Measurements from ENCODE around the gene PAIP1. TPM values are rescaled to one million over a fixed set of nuclear protein-coding genes. Genes with fewer than 3 reads are reported as not detected.
A peak's percentile ranks its signal among the peaks of the same experiment; 100 is the strongest.

The PAIP1 gene, protein sequence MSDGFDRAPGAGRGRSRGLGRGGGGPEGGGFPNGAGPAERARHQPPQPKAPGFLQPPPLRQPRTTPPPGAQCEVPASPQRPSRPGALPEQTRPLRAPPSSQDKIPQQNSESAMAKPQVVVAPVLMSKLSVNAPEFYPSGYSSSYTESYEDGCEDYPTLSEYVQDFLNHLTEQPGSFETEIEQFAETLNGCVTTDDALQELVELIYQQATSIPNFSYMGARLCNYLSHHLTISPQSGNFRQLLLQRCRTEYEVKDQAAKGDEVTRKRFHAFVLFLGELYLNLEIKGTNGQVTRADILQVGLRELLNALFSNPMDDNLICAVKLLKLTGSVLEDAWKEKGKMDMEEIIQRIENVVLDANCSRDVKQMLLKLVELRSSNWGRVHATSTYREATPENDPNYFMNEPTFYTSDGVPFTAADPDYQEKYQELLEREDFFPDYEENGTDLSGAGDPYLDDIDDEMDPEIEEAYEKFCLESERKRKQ
- 56.8 TPM for polyA plus RNA-seq (2013)

DNA sequence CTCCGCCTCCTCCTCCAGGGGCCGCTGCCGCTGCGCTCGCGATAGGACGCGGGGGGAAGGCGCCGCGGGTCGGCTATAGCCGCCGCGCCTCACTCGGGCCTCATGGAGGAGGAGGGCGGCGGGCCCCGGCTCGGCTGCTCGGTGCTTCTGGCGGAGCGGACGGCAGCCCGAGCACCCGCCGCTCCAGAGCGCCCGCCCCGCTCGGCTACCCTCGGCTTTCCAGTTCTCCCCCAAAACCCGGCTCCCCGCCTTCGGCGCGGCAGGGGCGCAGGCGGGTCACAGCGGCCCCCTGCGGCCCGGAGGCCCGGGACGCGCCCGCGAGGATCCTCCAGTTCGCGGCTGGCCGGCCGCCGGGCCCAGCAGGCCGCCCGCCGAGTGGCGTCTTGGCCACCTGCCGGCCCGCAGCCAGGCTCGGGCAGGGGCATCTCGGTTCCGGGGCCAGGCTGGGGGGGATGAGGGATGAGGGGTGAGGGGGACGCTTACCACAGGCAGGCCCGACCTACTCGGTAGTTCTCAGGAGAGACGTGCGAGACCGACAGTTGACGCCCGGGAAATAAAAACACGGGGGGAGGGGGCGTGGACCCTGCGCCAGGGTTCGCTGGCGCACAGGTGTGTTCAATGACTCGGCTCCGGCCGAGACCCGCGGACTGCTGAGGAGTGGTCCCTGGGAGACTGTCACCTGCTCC, at the start of gene PAIP1:
TSS of gene PAIP1 (minus strand) at position 221 of the 686 bp plus-strand sequence. CDS start 231 bp downstream, outside the sequence.
- peak; percentile 89 to 92 (median 90) for DNase-seq
- ChIA-PET POLR2A (no interaction called here), CTCF (interaction anchor here (0.8 to 1.3 kb wide), 2 partner anchors 46 to 74 kb away, joined by 3 to 7 read pairs; partner anchors contain the start of gene NNT)
- Histone ChIP-seq H3K9me3 (ENCODE audit: control extremely low read depth in 1 of 5, control insufficient read depth in 4 of 5, insufficient read depth in 2 of 5, low read depth in 1 of 5, low read length in 4 of 5) (no peaks in the 10 kb centered on the region), H3K27me3 (replicated peaks in 2 of 5; ENCODE audit: control insufficient read depth in 4 of 5, insufficient read depth in 5 of 5, low read length in 4 of 5) (no peaks in the 10 kb centered on the region), H3K36me3 (ENCODE audit: control insufficient read depth in 4 of 4, insufficient read depth in 4 of 4, low read length in 3 of 4) (peaks cover 2 to 30% (median 17%) of the 10 kb centered on the region in 4 experiments), H3K4me3 (ENCODE audit: control insufficient read depth in 1 of 7, extremely low read depth in 1 of 7, insufficient read depth in 4 of 7, low read depth in 2 of 7, low read length in 6 of 7) (peak within 1 kb of the TSS; percentile 84 to 98 (median 96)), H3K4me1 (ENCODE audit: control extremely low read depth in 1 of 4, control insufficient read depth in 4 of 4, insufficient read depth in 4 of 4, low read length in 3 of 4) (peaks cover 7 to 38% (median 23%) of the 10 kb centered on the region in 4 experiments), H3K27ac (ENCODE audit: insufficient read depth in 1 of 2, low read depth in 1 of 2, low read length in 2 of 2, poor library complexity in 1 of 2, severe bottlenecking in 2 of 2) (peak within 1 kb of the TSS; percentile 88 to 95)
- WGBS (ENCODE audit: insufficient coverage) = 0% methylated on average over 49 of the region's 79 CpGs

DNA sequence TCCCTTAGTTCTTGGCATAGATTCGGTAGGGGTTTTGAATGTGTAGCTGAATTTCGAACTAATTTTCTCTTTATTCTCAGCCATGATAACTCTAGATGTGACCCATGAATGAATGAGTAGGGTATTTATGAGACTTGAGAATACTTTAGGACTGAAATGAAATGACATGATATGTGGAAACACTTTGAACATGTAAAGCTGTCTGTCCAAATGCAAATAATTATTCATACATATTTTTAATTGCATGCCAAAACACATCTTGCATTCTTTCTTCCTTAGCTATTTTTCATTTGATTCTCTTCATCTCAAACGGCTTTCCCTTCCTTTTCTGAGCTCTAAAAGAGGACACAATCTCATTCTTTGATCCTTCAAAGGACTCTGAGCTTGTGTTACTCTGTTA, 49.5 kb upstream of the PAIP1 start:
- Histone ChIP-seq H3K27me3 (replicated peaks in 2 of 5; ENCODE audit: control insufficient read depth in 4 of 5, insufficient read depth in 5 of 5, low read length in 4 of 5) (no peaks in the 10 kb centered on the region), H3K4me1 (ENCODE audit: control extremely low read depth in 1 of 4, control insufficient read depth in 4 of 4, insufficient read depth in 4 of 4, low read length in 3 of 4) (peaks cover 0 to 29% (median 18%) of the 10 kb centered on the region in 4 experiments), H3K4me3 (ENCODE audit: control insufficient read depth in 1 of 7, extremely low read depth in 1 of 7, insufficient read depth in 4 of 7, low read depth in 2 of 7, low read length in 6 of 7) (no peak overlapping the region), H3K36me3 (ENCODE audit: control insufficient read depth in 4 of 4, insufficient read depth in 4 of 4, low read length in 3 of 4) (peaks cover 8 to 41% (median 25%) of the 10 kb centered on the region in 4 experiments), H3K27ac (ENCODE audit: insufficient read depth in 1 of 2, low read depth in 1 of 2, low read length in 2 of 2, poor library complexity in 1 of 2, severe bottlenecking in 2 of 2) (no peak overlapping the region), H3K9me3 (ENCODE audit: control extremely low read depth in 1 of 5, control insufficient read depth in 4 of 5, insufficient read depth in 2 of 5, low read depth in 1 of 5, low read length in 4 of 5) (peaks cover 0 to 2% (median 0%) of the 10 kb centered on the region in 5 experiments)
- 100% methylated on average over 1 of the region's 3 CpGs for WGBS (ENCODE audit: insufficient coverage)
- CTCF ChIA-PET = interaction anchor here (0.8 to 1.0 kb wide), 3 partner anchors 12 to 51 kb away, joined by 3 read pairs; no protein-coding TSS in a partner anchor
- POLR2A ChIA-PET = no interaction called here
- no peak for DNase-seq

DNA sequence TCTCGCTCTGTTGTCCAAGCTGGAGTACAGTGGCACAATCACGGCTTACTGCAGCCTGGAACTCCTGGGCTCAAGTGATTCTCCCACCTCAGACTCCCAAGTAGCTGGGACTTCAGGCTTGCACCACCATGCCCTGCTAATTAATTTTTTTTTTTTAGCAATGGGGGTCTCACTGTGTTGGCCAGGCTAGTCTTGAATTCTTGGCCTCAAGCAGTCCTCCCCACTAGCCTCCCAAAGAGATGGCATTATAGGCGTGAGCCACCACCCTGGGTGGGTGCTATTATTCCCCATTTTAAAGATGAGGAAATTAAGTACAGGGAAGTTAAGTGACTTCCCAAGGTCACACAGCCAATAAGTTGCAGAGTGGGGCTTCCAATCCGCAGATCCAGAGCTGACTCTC, 47.8 kb upstream of the PAIP1 start:
- 95% methylated on average over 3 of the region's 4 CpGs for WGBS (ENCODE audit: insufficient coverage)
- Histone ChIP-seq H3K36me3 (ENCODE audit: control insufficient read depth in 4 of 4, insufficient read depth in 4 of 4, low read length in 3 of 4) (peaks cover 5 to 28% (median 14%) of the 10 kb centered on the region in 4 experiments), H3K4me1 (ENCODE audit: control extremely low read depth in 1 of 4, control insufficient read depth in 4 of 4, insufficient read depth in 4 of 4, low read length in 3 of 4) (peaks cover 0 to 33% (median 20%) of the 10 kb centered on the region in 4 experiments), H3K4me3 (ENCODE audit: control insufficient read depth in 1 of 7, extremely low read depth in 1 of 7, insufficient read depth in 4 of 7, low read depth in 2 of 7, low read length in 6 of 7) (peak overlapping the region in 2 of 7 experiments; percentile 5 to 74), H3K27me3 (replicated peaks in 2 of 5; ENCODE audit: control insufficient read depth in 4 of 5, insufficient read depth in 5 of 5, low read length in 4 of 5) (no peaks in the 10 kb centered on the region), H3K9me3 (ENCODE audit: control extremely low read depth in 1 of 5, control insufficient read depth in 4 of 5, insufficient read depth in 2 of 5, low read depth in 1 of 5, low read length in 4 of 5) (peaks cover 0 to 2% (median 0%) of the 10 kb centered on the region in 5 experiments), H3K27ac (ENCODE audit: insufficient read depth in 1 of 2, low read depth in 1 of 2, low read length in 2 of 2, poor library complexity in 1 of 2, severe bottlenecking in 2 of 2) (peak overlapping the region in 1 of 2 experiments; percentile 88)
- CTCF ChIA-PET = interaction anchor here (0.9 kb wide), 1 partner anchor 49 kb away, joined by 4 read pairs; no protein-coding TSS in a partner anchor
- POLR2A ChIA-PET = no interaction called here
- no peak for DNase-seq

DNA sequence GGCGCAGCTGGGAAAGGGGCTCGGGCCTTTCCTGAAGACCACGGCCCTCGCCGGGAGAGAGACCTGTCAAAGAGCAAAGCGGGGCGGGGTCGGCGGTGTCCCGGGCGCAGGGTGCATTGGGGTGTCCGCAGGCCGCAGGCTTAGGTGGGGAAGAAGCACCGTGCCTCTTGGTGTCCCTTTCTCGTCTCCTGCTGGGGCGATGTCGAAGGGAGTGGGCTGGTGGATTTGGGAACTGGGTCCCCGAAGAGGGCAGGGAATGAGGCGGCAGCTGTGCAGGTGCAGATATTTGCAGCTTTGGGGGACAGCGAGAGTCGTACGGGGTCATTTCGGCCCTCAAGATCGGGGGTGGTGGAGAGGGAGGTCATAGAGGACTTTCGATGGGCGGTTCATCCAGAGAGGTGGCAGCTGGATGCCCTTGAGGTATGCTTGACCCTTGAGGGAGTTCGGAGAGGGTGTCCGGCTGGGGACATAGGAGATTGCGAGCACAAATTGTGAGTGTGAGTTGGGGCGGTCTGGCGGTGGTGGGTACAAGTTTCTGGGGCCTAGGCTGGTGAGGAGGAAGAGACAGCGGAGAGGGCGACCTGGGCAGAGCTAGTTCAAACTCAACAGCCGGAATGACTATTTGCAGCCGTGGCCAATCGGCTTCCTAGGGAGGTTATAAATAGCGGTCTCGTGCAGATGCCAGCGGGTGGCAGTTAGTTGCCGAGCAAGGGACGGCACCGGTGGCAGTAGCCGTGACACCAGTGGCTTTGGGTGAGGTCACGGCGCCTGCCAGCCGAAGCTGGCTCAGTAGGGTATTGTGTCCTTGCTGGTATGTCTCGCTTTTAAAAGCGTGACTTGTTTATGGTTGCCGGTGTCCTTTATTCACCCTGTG, 46.7 kb upstream of the PAIP1 start:
- POLR2A ChIA-PET = interaction anchor here (1.0 to 1.7 kb wide), 5 partner anchors 16 to 89 kb away, joined by 3 to 7 read pairs (median 3); partner anchors contain the start of gene C5orf34
- Histone ChIP-seq H3K4me3 (ENCODE audit: control insufficient read depth in 1 of 7, extremely low read depth in 1 of 7, insufficient read depth in 4 of 7, low read depth in 2 of 7, low read length in 6 of 7) (peak overlapping the region; percentile 70 to 96 (median 92)), H3K36me3 (ENCODE audit: control insufficient read depth in 4 of 4, insufficient read depth in 4 of 4, low read length in 3 of 4) (peaks cover 5 to 19% (median 9%) of the 10 kb centered on the region in 4 experiments), H3K4me1 (ENCODE audit: control extremely low read depth in 1 of 4, control insufficient read depth in 4 of 4, insufficient read depth in 4 of 4, low read length in 3 of 4) (peaks cover 0 to 35% (median 20%) of the 10 kb centered on the region in 4 experiments), H3K27ac (ENCODE audit: insufficient read depth in 1 of 2, low read depth in 1 of 2, low read length in 2 of 2, poor library complexity in 1 of 2, severe bottlenecking in 2 of 2) (peak overlapping the region; percentile 68 to 88), H3K27me3 (replicated peaks in 2 of 5; ENCODE audit: control insufficient read depth in 4 of 5, insufficient read depth in 5 of 5, low read length in 4 of 5) (no peaks in the 10 kb centered on the region), H3K9me3 (ENCODE audit: control extremely low read depth in 1 of 5, control insufficient read depth in 4 of 5, insufficient read depth in 2 of 5, low read depth in 1 of 5, low read length in 4 of 5) (peaks cover 0 to 2% (median 0%) of the 10 kb centered on the region in 5 experiments)
- under 1% methylated on average over 34 of the region's 49 CpGs for WGBS (ENCODE audit: insufficient coverage)
- CTCF ChIA-PET = interaction anchor here (0.5 to 2.2 kb wide), 9 partner anchors 12 to 74 kb away, joined by 3 to 8 read pairs (median 4); no protein-coding TSS in a partner anchor
- DNase-seq = peak; percentile 82 to 96 (median 95)

DNA sequence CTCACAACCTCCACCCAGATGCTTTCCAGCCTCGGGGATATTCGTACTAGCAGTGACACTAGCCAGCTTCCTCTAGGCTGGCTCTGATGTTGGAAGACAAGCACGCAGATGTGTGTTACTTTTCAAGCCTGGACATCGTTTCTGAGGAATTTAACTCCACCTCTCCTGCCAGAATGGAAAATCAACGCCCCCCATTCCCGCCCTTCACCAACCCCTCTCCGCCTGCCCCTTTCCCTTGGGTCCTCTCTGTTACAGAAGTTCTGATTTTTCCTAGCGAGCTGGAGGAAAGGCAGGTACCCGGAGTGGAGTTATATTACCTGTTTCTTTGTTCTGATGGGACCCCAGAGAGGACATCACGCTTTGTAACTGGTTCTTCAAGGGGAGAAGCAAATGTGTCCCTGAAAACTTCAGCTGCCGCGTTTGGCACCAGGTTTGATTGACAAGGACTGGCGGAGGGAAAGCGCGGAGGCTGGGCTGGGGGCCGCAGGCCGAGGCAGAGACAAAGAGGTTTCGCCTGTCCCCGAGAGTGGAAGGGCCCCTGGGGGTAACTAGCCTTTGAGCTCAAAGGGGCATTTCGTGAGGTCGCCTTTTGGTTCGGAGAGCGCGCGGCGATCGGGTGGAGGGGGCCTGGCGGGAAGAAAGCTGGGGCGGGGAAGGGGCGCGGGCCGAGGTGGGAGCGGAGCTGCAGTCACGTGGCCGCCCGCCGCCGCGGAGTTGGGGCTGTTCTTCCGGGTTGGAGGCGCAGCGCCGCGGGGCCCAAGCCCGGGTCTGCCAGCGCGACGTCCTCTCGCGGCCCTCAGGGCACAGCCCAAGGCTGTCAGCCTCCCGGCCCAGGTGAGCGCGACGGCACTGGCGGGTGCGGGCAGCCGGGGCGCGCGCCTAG, 45.8 kb upstream of the PAIP1 start, which contains the start of gene NNT:
TSS of gene NNT (plus strand) at position 720 of the 883 bp plus-strand sequence. CDS start 6,016 bp downstream, outside the sequence.
- ChIA-PET CTCF (interaction anchor here (0.6 to 2.2 kb wide), 8 partner anchors 26 to 122 kb away, joined by 3 to 8 read pairs (median 4); no protein-coding TSS in a partner anchor), POLR2A (interaction anchor here (0.7 to 1.7 kb wide), 6 partner anchors 17 to 88 kb away, joined by 3 to 7 read pairs (median 4); partner anchors contain the start of gene C5orf34)
- peaks cover 5 to 19% (median 9%) of the 10 kb centered on the region in 4 experiments for H3K36me3 ChIP-seq (ENCODE audit: control insufficient read depth in 4 of 4, insufficient read depth in 4 of 4, low read length in 3 of 4)
- peak within 1 kb of the TSS; percentile 70 to 96 (median 92) for H3K4me3 ChIP-seq (ENCODE audit: control insufficient read depth in 1 of 7, extremely low read depth in 1 of 7, insufficient read depth in 4 of 7, low read depth in 2 of 7, low read length in 6 of 7)
- peaks cover 0 to 2% (median 0%) of the 10 kb centered on the region in 5 experiments for H3K9me3 ChIP-seq (ENCODE audit: control extremely low read depth in 1 of 5, control insufficient read depth in 4 of 5, insufficient read depth in 2 of 5, low read depth in 1 of 5, low read length in 4 of 5)
- WGBS (ENCODE audit: insufficient coverage) = 0% methylated on average over 56 of the region's 60 CpGs
- H3K27me3 ChIP-seq (replicated peaks in 2 of 5; ENCODE audit: control insufficient read depth in 4 of 5, insufficient read depth in 5 of 5, low read length in 4 of 5) = no peaks in the 10 kb centered on the region
- peaks cover 0 to 35% (median 20%) of the 10 kb centered on the region in 4 experiments for H3K4me1 ChIP-seq (ENCODE audit: control extremely low read depth in 1 of 4, control insufficient read depth in 4 of 4, insufficient read depth in 4 of 4, low read length in 3 of 4)
- peak; percentile 73 to 88 (median 81) for DNase-seq
- peak within 1 kb of the TSS; percentile 68 to 88 for H3K27ac ChIP-seq (ENCODE audit: insufficient read depth in 1 of 2, low read depth in 1 of 2, low read length in 2 of 2, poor library complexity in 1 of 2, severe bottlenecking in 2 of 2)

Data from common myeloid progenitor, CD34-positive (primary cell).